NB4 (cell line): Measurements from ENCODE around the gene LRRC27.
"Not testable (repeated sequence)": the region's sequence is repeated elsewhere in the genome, so short reads cannot be mapped to it uniquely, and the experiment has no call there.

Source experiments
- DNase-seq: peaks from one replicate; pipeline ENCODE4 v3.0.0; 2010; ENCODE audit warnings: low read depth
- H3K4me3 ChIP-seq: one replicate; pipeline ENCODE4 v1.5.1; 2011; ENCODE audit warnings: mild to moderate bottlenecking, low read depth, low read length, moderate library complexity
- MYC ChIP-seq: IDR thresholded peaks from 2 replicates; pipeline ENCODE4 v1.6.1; 2011; ENCODE audit warnings: low read depth, low read length
- POLR2A ChIP-seq: IDR thresholded peaks from 2 replicates; pipeline ENCODE4 v1.6.1; 2011; ENCODE audit warnings: mild to moderate bottlenecking; ENCODE audit not compliant: insufficient read length; ENCODE audit errors: extremely low read depth
- TF ChIP-seq, protein P1 (sequence below): IDR thresholded peaks from one replicate; pipeline ENCODE4 v1.5.1; 2012; ENCODE audit warnings: low read depth, low read length
- TF ChIP-seq, protein P2 (sequence below): IDR thresholded peaks from 2 replicates; pipeline ENCODE4 v1.6.1; 2011; ENCODE audit warnings: low read depth, low read length

The LRRC27 gene

DNA sequence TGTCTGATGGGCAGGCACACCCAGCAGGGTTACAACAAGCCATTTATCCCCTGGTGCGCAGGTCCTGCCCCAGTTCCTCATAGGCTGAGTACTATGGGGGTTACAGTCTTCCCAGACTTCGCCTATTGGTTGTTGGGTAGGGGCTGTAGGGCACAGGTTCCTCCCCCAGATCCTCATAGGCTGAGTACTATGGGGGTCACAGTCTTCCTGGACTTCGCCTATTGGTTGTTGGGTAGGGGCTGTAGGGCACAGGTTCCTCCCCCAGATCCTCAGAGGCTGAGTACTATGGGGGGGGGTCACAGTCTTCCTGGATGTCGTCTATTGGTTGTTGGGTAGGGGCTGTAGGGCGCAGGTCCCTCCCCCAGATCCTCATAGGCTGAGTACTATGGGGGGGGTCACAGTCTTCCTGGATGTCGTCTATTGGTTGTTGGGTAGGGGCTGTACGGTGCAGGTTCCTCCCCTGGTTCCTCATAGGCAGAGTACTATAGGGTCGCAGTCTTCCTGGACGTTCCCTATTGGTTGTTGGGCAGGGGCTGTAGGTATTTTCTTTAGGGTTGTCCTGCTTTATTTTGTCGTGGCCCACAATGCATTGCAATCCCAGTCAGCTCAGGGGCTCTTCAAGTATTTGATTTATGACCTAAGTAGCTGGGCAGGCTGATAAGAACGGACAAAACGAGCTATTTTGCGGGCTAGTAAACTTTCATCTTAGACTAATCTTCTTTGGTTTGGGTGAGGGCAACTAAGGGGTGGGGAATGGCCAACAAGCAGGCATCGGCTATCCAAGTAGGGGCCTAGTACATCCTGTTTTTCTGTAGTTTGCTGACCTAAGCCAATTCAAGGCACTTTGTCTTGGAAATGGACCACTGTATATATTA, 3.4 kb downstream of the LRRC27 start:
- TF ChIP-seq, protein P1, sequence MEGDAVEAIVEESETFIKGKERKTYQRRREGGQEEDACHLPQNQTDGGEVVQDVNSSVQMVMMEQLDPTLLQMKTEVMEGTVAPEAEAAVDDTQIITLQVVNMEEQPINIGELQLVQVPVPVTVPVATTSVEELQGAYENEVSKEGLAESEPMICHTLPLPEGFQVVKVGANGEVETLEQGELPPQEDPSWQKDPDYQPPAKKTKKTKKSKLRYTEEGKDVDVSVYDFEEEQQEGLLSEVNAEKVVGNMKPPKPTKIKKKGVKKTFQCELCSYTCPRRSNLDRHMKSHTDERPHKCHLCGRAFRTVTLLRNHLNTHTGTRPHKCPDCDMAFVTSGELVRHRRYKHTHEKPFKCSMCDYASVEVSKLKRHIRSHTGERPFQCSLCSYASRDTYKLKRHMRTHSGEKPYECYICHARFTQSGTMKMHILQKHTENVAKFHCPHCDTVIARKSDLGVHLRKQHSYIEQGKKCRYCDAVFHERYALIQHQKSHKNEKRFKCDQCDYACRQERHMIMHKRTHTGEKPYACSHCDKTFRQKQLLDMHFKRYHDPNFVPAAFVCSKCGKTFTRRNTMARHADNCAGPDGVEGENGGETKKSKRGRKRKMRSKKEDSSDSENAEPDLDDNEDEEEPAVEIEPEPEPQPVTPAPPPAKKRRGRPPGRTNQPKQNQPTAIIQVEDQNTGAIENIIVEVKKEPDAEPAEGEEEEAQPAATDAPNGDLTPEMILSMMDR: no peak
- TF ChIP-seq, protein P2, sequence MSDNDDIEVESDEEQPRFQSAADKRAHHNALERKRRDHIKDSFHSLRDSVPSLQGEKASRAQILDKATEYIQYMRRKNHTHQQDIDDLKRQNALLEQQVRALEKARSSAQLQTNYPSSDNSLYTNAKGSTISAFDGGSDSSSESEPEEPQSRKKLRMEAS: no peak
- TF ChIP-seq POLR2A: peak; percentile 50
- TF ChIP-seq MYC: peak; percentile 5; the same call in 1 of the 2 replicates
- no peak overlapping the region for H3K4me3 ChIP-seq

GRCh38 chr10:132336064-132336746, 4.2 kb downstream of the LRRC27 start:
- TF ChIP-seq POLR2A: peak; percentile 4
- peak; percentile 27 for TF ChIP-seq MYC
- TF ChIP-seq, protein P2: peak; percentile 71
- TF ChIP-seq, protein P1: no peak
- DNase-seq: no peak

More for the DNA sequence above, 3.4 kb downstream of the LRRC27 start:
- DNase-seq: peak; percentile 89

DNA sequence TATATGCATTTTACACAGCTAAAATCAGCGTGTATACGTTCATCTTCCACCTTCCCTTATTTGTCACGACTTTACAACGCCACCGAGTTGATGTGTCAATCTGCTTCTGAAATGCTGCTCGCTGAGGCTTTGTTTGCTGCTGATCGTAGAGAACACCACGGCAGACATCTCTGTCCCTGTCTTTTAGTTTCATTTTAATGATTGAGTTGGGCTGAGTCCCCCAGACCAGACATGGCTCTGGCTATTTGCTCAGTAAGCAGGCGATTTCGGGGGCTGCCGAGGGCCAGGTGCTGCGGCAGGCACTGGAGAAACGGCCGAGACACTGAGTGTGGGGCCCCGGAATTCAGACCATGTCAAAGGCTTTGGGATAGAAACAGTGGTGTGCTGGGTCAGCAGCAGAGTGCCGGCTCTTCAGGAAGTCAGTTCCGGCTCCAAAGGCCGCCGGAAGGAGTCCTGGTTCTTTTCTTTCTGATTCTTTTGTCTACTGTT, 5.0 kb downstream of the LRRC27 start:
- TF ChIP-seq, protein P2: no peak
- TF ChIP-seq, protein P1: no peak
- no peak for TF ChIP-seq MYC
- no peak for TF ChIP-seq POLR2A
- no peak for DNase-seq
- no peak overlapping the region for H3K4me3 ChIP-seq

More at GRCh38 chr10:132336064-132336746, 4.2 kb downstream of the LRRC27 start:
- H3K4me3 ChIP-seq: no peak overlapping the region

DNA sequence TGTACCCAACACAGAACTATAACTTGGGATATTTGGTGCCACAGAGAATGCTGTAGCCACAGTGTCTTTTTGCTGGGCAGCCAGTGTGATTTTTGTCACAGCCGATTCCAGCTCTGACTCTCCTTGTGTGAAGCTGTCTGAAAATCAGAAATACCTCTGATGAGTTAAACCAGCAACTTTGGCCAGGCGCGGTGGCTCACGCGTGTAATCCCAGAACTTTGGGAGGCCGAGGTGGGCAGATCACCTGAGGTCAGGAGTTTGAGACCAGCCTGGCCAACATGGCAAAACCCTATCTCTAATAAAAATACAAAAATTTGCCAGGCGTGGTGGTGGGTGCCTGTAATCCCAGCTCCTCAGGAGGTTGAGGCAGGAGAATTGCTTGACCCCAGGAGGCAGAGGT, 5.9 kb downstream of the LRRC27 start:
- not testable (repeated sequence) for H3K4me3 ChIP-seq, DNase-seq

GRCh38 chr10:132338876-132339275, 6.9 kb downstream of the LRRC27 start:
- DNase-seq: no peak
- TF ChIP-seq POLR2A (no peak), MYC (no peak)
- TF ChIP-seq, protein P1: no peak
- TF ChIP-seq, protein P2: no peak
- H3K4me3 ChIP-seq: no peak overlapping the region

GRCh38 chr10:132339276-132339675, 7.3 kb downstream of the LRRC27 start:
- no peak overlapping the region for H3K4me3 ChIP-seq
- TF ChIP-seq POLR2A: no peak
- TF ChIP-seq, protein P2: no peak
- TF ChIP-seq, protein P1: no peak
- TF ChIP-seq MYC: no peak
- no peak for DNase-seq
